BE2C (cell line): Measurements from ENCODE around the gene AUP1.

Experiments
- DNase-seq: peaks from one replicate; pipeline ENCODE4 v3.0.0-alpha.2; 2020
- H3K27me3 ChIP-seq: fragments of 250-450 bp; sonication (Bioruptor Pico); 2 replicates; pipeline ENCODE4 v1.5.1; 2020; ENCODE audit warnings: mild to moderate bottlenecking
- H3K36me3 ChIP-seq: fragments of 250-450 bp; sonication (Bioruptor Pico); 2 replicates; pipeline ENCODE4 v1.5.1; 2020; ENCODE audit warnings: mild to moderate bottlenecking
- H3K4me1 ChIP-seq: fragments of 250-450 bp; sonication (Bioruptor Pico); 2 replicates; pipeline ENCODE4 v1.5.1; 2020
- H3K4me3 ChIP-seq: 2 replicates; pipeline ENCODE4 v1.5.1; 2011; ENCODE audit warnings: low read depth, low read length
- H3K9me3 ChIP-seq: fragments of 250-450 bp; sonication (Bioruptor Pico); 2 replicates; pipeline ENCODE4 v1.5.1; 2020
- CTCF ChIP-seq: IDR thresholded peaks from 2 replicates; pipeline ENCODE4 v1.5.1; 2012; ENCODE audit warnings: mild to moderate bottlenecking, low read depth, low read length

AUP1 gene

GRCh38 chr2:74554820-74555531 lies 25.5 kb upstream of the AUP1 start:
- Histone ChIP-seq H3K27me3 (no peaks in the 10 kb centered on the region), H3K4me3 (peak overlapping the region; percentile 69; the same call in 1 of the 2 replicates), H3K36me3 (no peaks in the 10 kb centered on the region; the same call in 1 of the 2 replicates), H3K9me3 (no peaks in the 10 kb centered on the region), H3K4me1 (no peaks in the 10 kb centered on the region)
- DNase-seq, result no peak
- no peak for TF ChIP-seq CTCF

- no peak for TF ChIP-seq CTCF
- Histone ChIP-seq H3K4me1 (no peaks in the 10 kb centered on the region), H3K9me3 (no peaks in the 10 kb centered on the region), H3K36me3 (no peaks in the 10 kb centered on the region; the same call in 1 of the 2 replicates), H3K4me3 (peak within 1 kb of the TSS; percentile 69), H3K27me3 (no peaks in the 10 kb centered on the region)
- DNase-seq, result peak; percentile 77
These were observed 24.6 kb upstream of the AUP1 start, which contains the start of the genes DOK1 and LOXL3 for GRCh38 chr2:74553892-74554819. DOK1 (plus strand) TSS chr2:74554720; CDS start chr2:74554755, 35 bp downstream. LOXL3 (minus strand) TSS chr2:74553942; CDS start chr2:74552634, 1,308 bp downstream.

- Histone ChIP-seq H3K27me3 (no peaks in the 10 kb centered on the region), H3K4me3 (peak overlapping the region; percentile 69), H3K4me1 (no peaks in the 10 kb centered on the region), H3K9me3 (no peaks in the 10 kb centered on the region), H3K36me3 (no peaks in the 10 kb centered on the region; the same call in 1 of the 2 replicates)
- peak; percentile 42 for DNase-seq
- TF ChIP-seq CTCF, result no peak
These were observed 23.7 kb upstream of the AUP1 start for GRCh38 chr2:74552914-74553811.

GRCh38 chr2:74551942-74552913 lies 22.7 kb upstream of the AUP1 start:
- DNase-seq, result no peak
- no peaks in the 10 kb centered on the region for H3K9me3 ChIP-seq
- no peaks in the 10 kb centered on the region for H3K27me3 ChIP-seq
- H3K36me3 ChIP-seq, result no peaks in the 10 kb centered on the region; the same call in 1 of the 2 replicates
- H3K4me1 ChIP-seq, result no peaks in the 10 kb centered on the region
- H3K4me3 ChIP-seq, result peak overlapping the region; percentile 69
- no peak for TF ChIP-seq CTCF

- Histone ChIP-seq H3K4me3 (no peak overlapping the region), H3K9me3 (no peaks in the 10 kb centered on the region), H3K27me3 (no peaks in the 10 kb centered on the region), H3K4me1 (no peaks in the 10 kb centered on the region), H3K36me3 (no peaks in the 10 kb centered on the region; the same call in 1 of the 2 replicates)
- no peak for DNase-seq
- no peak for TF ChIP-seq CTCF
These were observed 22.0 kb upstream of the AUP1 start for GRCh38 chr2:74551530-74551929.
